ENCODE data around the gene LPP. TPM values are rescaled to one million over a fixed set of nuclear protein-coding genes. Genes with fewer than 3 reads are reported as not detected.
"Not testable (repeated sequence)": the region's sequence is repeated elsewhere in the genome, so short reads cannot be mapped to it uniquely, and the experiment has no call there.

Gene LPP
- total RNA-seq, 1 donor from 2014 or later = 14.2 TPM

GRCh38 chr3:188124184-188124583 lies 29.8 kb upstream of the LPP start:
- peak; percentile 25 for DNase-seq (ENCODE audit: low read depth)
- TF ChIP-seq CTCF (IDR thresholded peaks at IDR 0.05; ENCODE audit: insufficient read depth, low read length, severe bottlenecking) = no peak
- FAIRE-seq = no peak
- Histone ChIP-seq H3K27me3 (ENCODE audit: control insufficient read depth, insufficient read depth, low read length) (no peaks in the 10 kb centered on the region), H3K4me3 (ENCODE audit: low read depth, low read length) (no peak overlapping the region), H3K36me3 (ENCODE audit: control insufficient read depth, insufficient read depth, low read length) (no peaks in the 10 kb centered on the region)

GRCh38 chr3:188125076-188125475 lies 28.9 kb upstream of the LPP start:
- Histone ChIP-seq H3K36me3 (ENCODE audit: control insufficient read depth, insufficient read depth, low read length) (no peaks in the 10 kb centered on the region), H3K4me3 (ENCODE audit: low read depth, low read length) (no peak overlapping the region), H3K27me3 (ENCODE audit: control insufficient read depth, insufficient read depth, low read length) (no peaks in the 10 kb centered on the region)
- no peak for FAIRE-seq
- no peak for TF ChIP-seq CTCF (IDR thresholded peaks at IDR 0.05; ENCODE audit: insufficient read depth, low read length, severe bottlenecking)
- DNase-seq (ENCODE audit: low read depth) = no peak

- no peak overlapping the region for H3K4me3 ChIP-seq (ENCODE audit: low read depth, low read length)
- DNase-seq (ENCODE audit: low read depth) = no peak
- no peaks in the 10 kb centered on the region for H3K27me3 ChIP-seq (ENCODE audit: control insufficient read depth, insufficient read depth, low read length)
- no peak for FAIRE-seq
- no peaks in the 10 kb centered on the region for H3K36me3 ChIP-seq (ENCODE audit: control insufficient read depth, insufficient read depth, low read length)
- no peak for TF ChIP-seq CTCF (IDR thresholded peaks at IDR 0.05; ENCODE audit: insufficient read depth, low read length, severe bottlenecking)
Measured at GRCh38 chr3:188126276-188126675, 27.7 kb upstream of the LPP start.

GRCh38 chr3:188126934-188127333 lies 27.0 kb upstream of the LPP start:
- no peak overlapping the region for H3K4me3 ChIP-seq (ENCODE audit: low read depth, low read length)
- DNase-seq (ENCODE audit: low read depth) = no peak
- H3K27me3 ChIP-seq (ENCODE audit: control insufficient read depth, insufficient read depth, low read length) = no peaks in the 10 kb centered on the region
- no peaks in the 10 kb centered on the region for H3K36me3 ChIP-seq (ENCODE audit: control insufficient read depth, insufficient read depth, low read length)
- TF ChIP-seq CTCF (IDR thresholded peaks at IDR 0.05; ENCODE audit: insufficient read depth, low read length, severe bottlenecking) = no peak
- no peak for FAIRE-seq

- H3K36me3 ChIP-seq (ENCODE audit: control insufficient read depth, insufficient read depth, low read length) = no peaks in the 10 kb centered on the region
- no peak for TF ChIP-seq CTCF (IDR thresholded peaks at IDR 0.05; ENCODE audit: insufficient read depth, low read length, severe bottlenecking)
- H3K4me3 ChIP-seq (ENCODE audit: low read depth, low read length) = no peak overlapping the region
- DNase-seq (ENCODE audit: low read depth) (no peak), FAIRE-seq (no peak)
- no peaks in the 10 kb centered on the region for H3K27me3 ChIP-seq (ENCODE audit: control insufficient read depth, insufficient read depth, low read length)
Measured at GRCh38 chr3:188128905-188129304, 25.1 kb upstream of the LPP start.

- H3K27me3 ChIP-seq (ENCODE audit: control insufficient read depth, insufficient read depth, low read length); DNase-seq (ENCODE audit: low read depth); FAIRE-seq; H3K4me3 ChIP-seq (ENCODE audit: low read depth, low read length); H3K36me3 ChIP-seq (ENCODE audit: control insufficient read depth, insufficient read depth, low read length): not testable (repeated sequence)
Measured at GRCh38 chr3:188131023-188131422, 22.9 kb upstream of the LPP start.
